PFSK-1 (cell line): ENCODE data around the gene CNN3.

ENCODE experiments used
- FOXP2 ChIP-seq: optimal IDR thresholded peaks from 2 replicates; pipeline ENCODE3; 2011; ENCODE audit warnings: borderline replicate concordance, control low read depth, inconsistent platforms; ENCODE audit not compliant: insufficient read depth; ENCODE audit errors: extremely low read length, extremely low read depth
- POLR2AphosphoS5 ChIP-seq: IDR thresholded peaks from 2 replicates; pipeline ENCODE4 v1.6.1; 2012; ENCODE audit warnings: low read depth, mild to moderate bottlenecking, control low read depth, low read length, moderate library complexity
- SIN3A ChIP-seq: IDR thresholded peaks from 2 replicates; pipeline ENCODE4 v1.6.1; 2012; ENCODE audit warnings: mild to moderate bottlenecking, low read length, moderate library complexity, borderline replicate concordance; ENCODE audit not compliant: insufficient read depth
- TAF1 ChIP-seq: IDR thresholded peaks from 2 replicates; pipeline ENCODE4 v1.6.1; 2012; ENCODE audit warnings: low read length, control low read depth, borderline replicate concordance; ENCODE audit not compliant: insufficient read depth
- TF ChIP-seq, protein P1 (sequence below), 2 experiments: IDR thresholded peaks; 2 replicates each; pipeline versions ENCODE4 v1.6.1 to v1.8.0; 2011 to 2012; ENCODE audit warnings: low read depth in 2 of 2, low read length in 2 of 2, control low read depth in 1 of 2, inconsistent platforms in 1 of 2, mild to moderate bottlenecking in 1 of 2, moderate library complexity in 1 of 2; ENCODE audit not compliant: insufficient read depth in 1 of 2

The CNN3 gene

DNA sequence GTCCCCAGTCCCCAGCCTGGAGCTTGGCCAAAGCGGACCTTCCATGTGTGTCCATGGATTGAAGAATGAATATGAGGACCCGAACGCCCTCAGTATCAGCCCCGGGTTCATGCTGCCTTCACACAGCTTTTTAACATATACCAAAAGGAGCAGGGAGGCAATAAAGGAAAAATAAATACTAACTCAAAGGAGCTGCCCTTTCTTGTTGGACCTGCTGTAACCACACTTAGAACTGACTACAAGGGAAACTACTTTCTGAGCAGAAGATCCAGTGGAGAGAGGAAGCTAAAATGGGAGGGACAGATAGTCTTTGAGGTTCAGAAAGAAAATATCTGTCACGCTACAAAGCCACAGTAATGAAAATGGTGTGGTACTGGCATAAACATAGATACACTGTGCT, 48.6 kb downstream of the CNN3 start:
- TF ChIP-seq POLR2AphosphoS5 (no peak), TAF1 (no peak), SIN3A (no peak), FOXP2 (no peak)
- TF ChIP-seq, protein P1, sequence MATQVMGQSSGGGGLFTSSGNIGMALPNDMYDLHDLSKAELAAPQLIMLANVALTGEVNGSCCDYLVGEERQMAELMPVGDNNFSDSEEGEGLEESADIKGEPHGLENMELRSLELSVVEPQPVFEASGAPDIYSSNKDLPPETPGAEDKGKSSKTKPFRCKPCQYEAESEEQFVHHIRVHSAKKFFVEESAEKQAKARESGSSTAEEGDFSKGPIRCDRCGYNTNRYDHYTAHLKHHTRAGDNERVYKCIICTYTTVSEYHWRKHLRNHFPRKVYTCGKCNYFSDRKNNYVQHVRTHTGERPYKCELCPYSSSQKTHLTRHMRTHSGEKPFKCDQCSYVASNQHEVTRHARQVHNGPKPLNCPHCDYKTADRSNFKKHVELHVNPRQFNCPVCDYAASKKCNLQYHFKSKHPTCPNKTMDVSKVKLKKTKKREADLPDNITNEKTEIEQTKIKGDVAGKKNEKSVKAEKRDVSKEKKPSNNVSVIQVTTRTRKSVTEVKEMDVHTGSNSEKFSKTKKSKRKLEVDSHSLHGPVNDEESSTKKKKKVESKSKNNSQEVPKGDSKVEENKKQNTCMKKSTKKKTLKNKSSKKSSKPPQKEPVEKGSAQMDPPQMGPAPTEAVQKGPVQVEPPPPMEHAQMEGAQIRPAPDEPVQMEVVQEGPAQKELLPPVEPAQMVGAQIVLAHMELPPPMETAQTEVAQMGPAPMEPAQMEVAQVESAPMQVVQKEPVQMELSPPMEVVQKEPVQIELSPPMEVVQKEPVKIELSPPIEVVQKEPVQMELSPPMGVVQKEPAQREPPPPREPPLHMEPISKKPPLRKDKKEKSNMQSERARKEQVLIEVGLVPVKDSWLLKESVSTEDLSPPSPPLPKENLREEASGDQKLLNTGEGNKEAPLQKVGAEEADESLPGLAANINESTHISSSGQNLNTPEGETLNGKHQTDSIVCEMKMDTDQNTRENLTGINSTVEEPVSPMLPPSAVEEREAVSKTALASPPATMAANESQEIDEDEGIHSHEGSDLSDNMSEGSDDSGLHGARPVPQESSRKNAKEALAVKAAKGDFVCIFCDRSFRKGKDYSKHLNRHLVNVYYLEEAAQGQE (IDR thresholded peaks at IDR 0.05; ENCODE audit: insufficient read depth in 1 of 2, low read depth in 2 of 2, low read length in 2 of 2): no peak

DNA sequence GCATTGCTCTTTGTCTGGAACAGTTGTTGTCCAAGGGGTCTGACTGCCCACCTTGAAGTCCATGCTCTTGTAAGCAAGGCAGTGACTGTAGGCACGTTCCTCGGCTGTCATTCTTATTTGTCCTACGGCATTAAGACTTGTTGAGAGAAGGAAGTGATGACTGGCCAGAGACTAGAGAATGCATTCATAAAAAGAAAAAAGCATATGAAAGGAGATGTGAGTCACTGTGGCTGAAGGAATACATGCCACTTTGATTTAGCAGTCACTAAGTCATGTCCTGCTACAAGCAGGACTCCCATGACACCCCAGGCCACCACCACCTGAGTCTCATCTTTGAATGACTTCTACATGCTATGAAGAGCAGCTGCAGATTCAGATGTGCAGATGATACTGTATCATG, 50.5 kb downstream of the CNN3 start:
- TF ChIP-seq, protein P1 (IDR thresholded peaks at IDR 0.05; ENCODE audit: insufficient read depth in 1 of 2, low read depth in 2 of 2, low read length in 2 of 2): no peak
- TF ChIP-seq FOXP2: no peak

DNA sequence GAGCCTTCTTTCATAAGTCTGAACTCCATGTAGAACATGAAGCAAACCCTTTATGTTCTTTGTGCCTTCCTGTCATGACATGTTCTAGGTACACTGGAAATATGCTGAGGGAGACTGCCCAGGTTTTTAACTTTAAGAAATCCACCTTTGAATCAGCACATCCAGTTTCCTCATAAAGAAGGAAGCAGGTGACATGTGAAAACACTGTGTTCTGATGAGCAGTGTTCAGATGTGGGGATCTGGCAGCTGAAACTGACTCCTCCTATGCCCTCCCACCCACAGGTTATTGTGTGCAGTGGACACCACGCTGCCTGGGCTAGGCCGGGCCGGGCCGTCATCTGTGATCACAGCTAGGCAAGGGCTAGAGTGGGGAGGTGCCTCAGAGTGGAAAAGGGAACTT, 51.1 kb downstream of the CNN3 start:
- no peak for TF ChIP-seq POLR2AphosphoS5
- no peak for TF ChIP-seq FOXP2
- TF ChIP-seq, protein P1 (IDR thresholded peaks at IDR 0.05; ENCODE audit: insufficient read depth in 1 of 2, low read depth in 2 of 2, low read length in 2 of 2): no peak
- TF ChIP-seq SIN3A: no peak
- no peak for TF ChIP-seq TAF1

DNA sequence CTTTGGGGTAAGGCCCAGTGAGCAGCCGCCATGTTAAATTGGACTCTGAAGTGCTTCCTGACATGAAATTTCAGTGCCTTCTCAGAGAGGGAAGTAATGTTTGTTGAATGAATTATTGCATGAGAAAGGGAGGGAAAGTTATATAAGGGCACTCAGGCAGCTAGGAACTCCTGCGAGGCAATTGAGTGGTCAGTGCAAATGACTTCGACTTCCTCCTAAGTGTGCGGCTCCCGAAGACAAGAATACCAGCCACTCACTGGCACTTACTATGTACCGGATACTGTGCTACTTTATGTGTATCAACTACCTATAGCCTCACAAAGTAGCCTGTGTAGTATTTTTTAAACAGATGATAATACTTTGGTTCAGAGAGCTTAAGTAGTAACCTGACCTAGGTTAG, 52.5 kb downstream of the CNN3 start:
- TF ChIP-seq POLR2AphosphoS5 (no peak), TAF1 (no peak), SIN3A (no peak), FOXP2 (no peak)
- TF ChIP-seq, protein P1 (IDR thresholded peaks at IDR 0.05; ENCODE audit: insufficient read depth in 1 of 2, low read depth in 2 of 2, low read length in 2 of 2): no peak

DNA sequence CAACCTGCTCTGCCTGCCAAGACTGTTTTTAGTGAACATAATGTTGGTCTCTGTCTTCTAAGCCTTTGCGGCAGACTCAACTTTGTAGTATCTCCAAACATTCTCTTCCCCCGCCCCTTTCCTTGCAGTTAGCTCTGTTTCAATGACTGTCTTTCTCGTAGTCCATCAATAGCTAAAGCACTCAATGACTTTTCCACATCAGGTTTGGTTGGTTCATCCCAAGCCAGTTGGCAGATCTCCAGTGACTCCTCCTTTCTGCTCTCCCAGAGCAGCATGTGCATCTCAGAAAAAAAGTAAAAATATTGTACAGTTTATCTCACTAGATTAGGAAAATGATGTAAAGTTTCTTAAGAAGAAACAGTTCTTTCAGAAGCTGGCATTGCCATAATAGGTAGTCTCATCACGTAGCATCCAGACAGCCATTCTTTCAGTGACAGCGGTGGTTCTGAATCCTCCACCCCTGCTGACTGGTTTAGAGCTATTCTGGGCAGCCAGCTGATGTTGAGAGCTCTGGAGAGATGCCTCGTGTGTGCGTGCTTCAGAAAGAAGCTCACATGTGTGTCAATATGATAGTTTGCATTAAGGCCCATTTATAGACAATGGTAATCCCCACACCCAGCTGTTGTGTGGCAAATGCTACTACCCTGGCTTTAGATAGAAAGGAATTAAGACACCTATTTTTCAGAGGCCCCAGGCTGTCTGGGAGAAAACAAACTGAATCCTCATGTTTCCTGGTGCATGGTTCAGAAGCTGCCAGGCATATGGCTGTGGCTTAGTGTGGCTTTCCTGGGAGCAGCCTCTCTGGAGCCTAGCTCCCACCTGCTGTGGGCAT, 53.2 kb downstream of the CNN3 start:
- TF ChIP-seq FOXP2 (no peak), SIN3A (no peak), POLR2AphosphoS5 (no peak), TAF1 (no peak)
- TF ChIP-seq, protein P1 (IDR thresholded peaks at IDR 0.05; ENCODE audit: insufficient read depth in 1 of 2, low read depth in 2 of 2, low read length in 2 of 2): no peak
